Measurements from ENCODE around the gene OLIG3.

OLIG3 gene

GRCh38 chr6:137494281-137494987, at the start of gene OLIG3:
Gene OLIG3 (minus strand): TSS chr6:137494394. CDS start chr6:137494170, 224 bp downstream.
- no peak for DNase-seq (ENCODE audit: low spot score)

GRCh38 chr6:137543114-137543513, 48.9 kb upstream of the OLIG3 start:
- no peak for DNase-seq (ENCODE audit: low spot score)

- DNase-seq (ENCODE audit: low spot score), result no peak
Observed at GRCh38 chr6:137542713-137543112, 48.5 kb upstream of the OLIG3 start.

GRCh38 chr6:137541534-137542063, 47.4 kb upstream of the OLIG3 start:
- DNase-seq (ENCODE audit: low spot score), result no peak

GRCh38 chr6:137536104-137536773, 42.0 kb upstream of the OLIG3 start:
- no peak for DNase-seq (ENCODE audit: low spot score)

GRCh38 chr6:137531376-137532092, 37.3 kb upstream of the OLIG3 start:
- no peak for DNase-seq (ENCODE audit: low spot score)

GRCh38 chr6:137530404-137530803, 36.2 kb upstream of the OLIG3 start:
- DNase-seq (ENCODE audit: low spot score), result no peak

GRCh38 chr6:137522831-137523230, 28.6 kb upstream of the OLIG3 start:
- no peak for DNase-seq (ENCODE audit: low spot score)

GRCh38 chr6:137522198-137522798, 28.1 kb upstream of the OLIG3 start:
- no peak for DNase-seq (ENCODE audit: low spot score)

- no peak for DNase-seq (ENCODE audit: low spot score)
Observed at GRCh38 chr6:137520520-137520919, 26.3 kb upstream of the OLIG3 start.

GRCh38 chr6:137519629-137520176, 25.5 kb upstream of the OLIG3 start:
- no peak for DNase-seq (ENCODE audit: low spot score)

- DNase-seq (ENCODE audit: low spot score), result no peak
Observed at GRCh38 chr6:137518386-137518983, 24.3 kb upstream of the OLIG3 start.

- no peak for DNase-seq (ENCODE audit: low spot score)
Observed at GRCh38 chr6:137514418-137514817, 20.2 kb upstream of the OLIG3 start.

GRCh38 chr6:137512757-137513605, 18.8 kb upstream of the OLIG3 start:
- DNase-seq (ENCODE audit: low spot score), result no peak

- no peak for DNase-seq (ENCODE audit: low spot score)
Observed at GRCh38 chr6:137510923-137511322, 16.7 kb upstream of the OLIG3 start.

- no peak for DNase-seq (ENCODE audit: low spot score)
Observed at GRCh38 chr6:137498481-137499190, 4.4 kb upstream of the OLIG3 start.

- DNase-seq (ENCODE audit: low spot score), result no peak
Observed at GRCh38 chr6:137497721-137498463, 3.7 kb upstream of the OLIG3 start.

GRCh38 chr6:137496909-137497720, 2.9 kb upstream of the OLIG3 start:
- DNase-seq (ENCODE audit: low spot score), result no peak
